ENCODE measurements around the gene RGS6.

The RGS6 gene

DNA sequence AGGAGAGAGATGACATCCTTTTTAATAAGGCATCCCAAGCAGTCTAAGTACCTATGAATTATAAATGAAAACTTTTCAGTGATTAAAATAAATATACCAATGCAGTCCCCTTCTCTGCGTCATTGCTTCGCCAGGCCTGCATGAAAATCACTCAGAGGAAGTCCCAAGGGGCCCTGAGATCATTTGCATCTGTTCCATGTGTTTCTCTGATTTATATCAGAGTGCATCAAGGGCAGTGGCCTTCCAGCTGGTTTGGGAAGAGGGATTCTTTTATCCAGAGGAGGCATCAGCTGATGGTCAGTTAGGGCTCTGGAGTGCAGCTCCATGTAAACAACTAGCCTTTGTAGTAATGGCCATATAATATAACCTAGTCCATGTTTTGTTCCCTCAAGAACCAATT lies 210.1 kb downstream of the RGS6 start:
- no peak overlapping the region for H3K4me3 ChIP-seq (ENCODE audit: low read depth, low read length)

DNA sequence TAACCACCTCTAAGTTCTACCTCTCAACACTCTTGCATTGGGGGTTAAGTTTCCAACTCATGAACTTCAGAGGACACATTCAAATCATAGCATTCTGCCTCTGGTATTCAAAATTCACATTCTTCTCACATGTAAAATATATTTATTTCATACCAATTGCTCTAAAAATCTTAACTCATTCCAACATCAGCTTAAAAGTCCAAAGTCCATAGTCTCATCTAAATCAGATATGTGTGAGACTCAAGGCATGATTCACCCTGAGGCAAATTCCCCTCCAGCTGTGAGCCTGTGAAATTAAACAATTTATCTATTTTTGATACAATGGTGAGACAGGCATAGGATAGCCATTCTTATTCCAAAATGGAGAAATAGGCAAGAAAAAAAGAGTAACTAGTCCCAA lies 214.0 kb downstream of the RGS6 start:
- H3K4me3 ChIP-seq (ENCODE audit: low read depth, low read length) = no peak overlapping the region

DNA sequence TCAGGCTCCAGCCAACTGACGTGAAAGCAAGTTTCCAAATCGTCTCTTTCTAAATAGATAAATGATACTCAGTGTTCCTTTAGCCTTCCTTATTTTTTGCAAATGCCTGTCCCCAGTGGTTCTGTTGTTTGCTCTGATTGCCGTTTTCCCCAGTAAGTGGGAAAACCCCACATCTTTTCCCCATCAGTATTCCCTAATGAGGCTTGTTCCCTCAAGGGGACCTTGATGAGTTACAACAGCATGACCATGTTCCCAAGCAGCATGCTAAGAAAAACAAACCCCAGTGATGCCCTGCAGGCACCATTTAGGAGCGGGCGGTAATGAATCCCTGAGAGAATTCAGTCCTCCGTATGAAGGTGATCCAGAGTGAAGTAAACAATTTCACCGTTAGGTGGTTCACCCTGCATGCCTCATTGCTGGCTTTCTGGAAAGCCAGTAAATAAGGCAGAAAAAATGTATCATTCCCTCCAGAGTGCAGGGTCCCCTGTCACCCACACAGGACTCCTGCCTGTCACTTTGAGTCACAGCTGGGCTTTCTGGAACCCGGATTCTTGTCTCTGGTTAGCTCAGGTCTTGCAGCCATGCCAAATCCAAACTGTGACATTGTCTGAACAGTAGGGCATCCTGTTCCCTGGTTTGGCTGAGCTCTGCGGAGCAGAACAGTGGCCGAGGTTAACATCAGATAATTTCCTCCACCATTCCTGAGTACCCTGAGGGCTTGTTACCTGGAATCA lies 222.6 kb downstream of the RGS6 start:
- H3K4me3 ChIP-seq (ENCODE audit: low read depth, low read length) = no peak overlapping the region

DNA sequence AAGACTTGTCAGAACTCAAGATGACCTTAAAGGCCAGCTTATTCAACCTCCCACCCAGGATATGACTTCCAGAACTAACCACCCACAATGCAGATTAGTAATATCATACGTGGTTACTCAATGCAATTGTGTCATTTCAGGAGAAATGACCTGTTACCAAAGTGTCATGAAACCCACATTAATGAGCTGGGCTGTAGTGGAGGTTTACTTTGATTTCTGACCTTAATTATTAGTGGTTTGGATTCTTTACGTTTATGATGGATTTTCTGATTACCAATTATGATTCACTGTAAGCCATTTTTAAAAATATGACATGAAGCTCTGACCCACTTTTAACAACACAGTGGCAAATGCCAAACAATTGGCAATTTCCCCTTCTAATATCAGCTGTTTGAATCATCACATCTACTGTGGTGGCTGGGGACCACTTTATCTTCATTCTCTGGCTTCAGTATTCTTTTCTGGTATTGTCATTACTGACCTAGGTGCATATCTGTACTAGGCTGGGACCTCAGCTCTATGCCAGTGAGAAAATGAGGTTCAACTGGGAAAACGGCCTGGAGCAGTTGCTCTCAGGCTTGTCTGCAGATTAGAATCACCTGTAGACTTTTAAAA lies 223.3 kb downstream of the RGS6 start:
- no peak overlapping the region for H3K4me3 ChIP-seq (ENCODE audit: low read depth, low read length)

DNA sequence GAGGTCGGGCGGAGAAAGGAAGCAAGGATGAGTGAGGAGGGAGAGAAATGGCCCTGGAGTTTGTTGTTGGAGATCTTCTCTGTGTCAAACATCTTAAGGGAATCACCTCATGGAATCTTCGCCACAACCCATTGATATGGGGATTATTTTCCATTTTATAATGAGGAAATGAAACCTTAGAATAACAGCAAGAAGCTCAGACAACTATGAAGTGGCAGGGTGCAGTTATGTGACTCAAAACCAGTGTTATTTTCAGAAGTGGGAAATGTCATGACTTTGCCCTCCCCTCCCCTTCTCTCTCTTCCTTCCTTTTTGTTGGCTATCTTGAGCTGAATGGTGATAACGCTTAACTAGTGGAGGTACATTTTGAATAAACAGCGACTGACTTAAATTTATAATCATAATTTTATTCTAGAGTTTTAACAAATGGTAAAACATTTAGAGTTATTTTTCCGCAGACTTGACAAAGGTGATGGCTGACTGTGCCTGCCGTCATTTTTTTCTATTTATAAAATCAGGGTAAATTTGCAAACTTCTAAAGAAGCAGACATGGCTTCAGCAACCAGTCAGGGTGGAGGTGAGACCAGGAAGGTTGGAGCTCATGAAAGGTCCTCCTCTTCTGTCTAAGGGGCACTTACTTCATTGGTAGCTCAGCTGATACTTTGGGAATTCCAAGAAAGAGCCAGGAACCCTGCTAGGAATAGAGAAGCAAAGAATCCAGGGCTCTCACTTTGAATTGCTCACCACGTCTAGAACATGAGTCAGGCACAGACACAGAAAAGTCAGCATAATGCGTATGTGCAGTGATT lies 232.4 kb downstream of the RGS6 start:
- no peak overlapping the region for H3K4me3 ChIP-seq (ENCODE audit: low read depth, low read length)

DNA sequence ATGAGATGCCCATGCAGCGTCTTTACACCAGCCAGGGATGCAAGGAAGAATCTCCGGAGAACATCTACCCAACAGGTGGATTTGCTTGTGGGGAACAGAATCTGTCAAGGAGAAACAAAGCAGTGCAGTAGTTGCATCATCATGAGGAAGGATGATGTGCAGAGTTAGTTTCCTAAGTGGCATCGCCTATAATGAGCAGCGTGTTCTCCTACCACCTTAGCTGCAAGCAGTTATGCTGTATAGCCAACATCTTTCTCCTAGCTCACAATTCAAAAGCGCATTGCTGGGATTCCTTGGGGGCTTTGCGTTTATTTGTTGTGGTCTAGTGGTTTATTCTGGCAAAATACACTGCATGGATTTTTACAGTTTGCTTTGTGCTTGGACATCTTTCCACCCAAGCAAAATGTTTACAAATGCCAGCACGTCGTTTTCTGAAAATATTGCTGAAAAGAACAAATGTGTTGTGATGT lies 233.0 kb downstream of the RGS6 start:
- H3K4me3 ChIP-seq (ENCODE audit: low read depth, low read length) = no peak overlapping the region

DNA sequence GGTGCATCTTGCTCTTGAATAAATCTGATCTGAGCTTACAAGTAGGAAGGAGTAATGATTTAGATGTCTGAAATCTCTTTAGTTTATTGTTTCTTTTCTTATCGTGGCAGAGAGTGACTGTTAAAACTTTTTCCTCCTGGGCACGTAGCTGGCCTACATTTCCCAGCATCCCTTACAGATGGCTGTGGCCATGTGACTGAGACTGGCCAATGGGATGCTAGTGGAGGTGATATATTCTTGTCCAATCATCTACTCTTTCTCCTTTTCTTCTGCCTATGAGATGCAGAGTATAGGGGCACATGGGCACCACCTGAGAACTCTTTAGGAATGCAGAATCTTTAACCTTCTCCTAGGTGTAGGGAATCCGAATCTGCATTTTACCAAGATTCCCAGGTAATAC lies 237.3 kb downstream of the RGS6 start:
- H3K4me3 ChIP-seq (ENCODE audit: low read depth, low read length) = no peak overlapping the region

DNA sequence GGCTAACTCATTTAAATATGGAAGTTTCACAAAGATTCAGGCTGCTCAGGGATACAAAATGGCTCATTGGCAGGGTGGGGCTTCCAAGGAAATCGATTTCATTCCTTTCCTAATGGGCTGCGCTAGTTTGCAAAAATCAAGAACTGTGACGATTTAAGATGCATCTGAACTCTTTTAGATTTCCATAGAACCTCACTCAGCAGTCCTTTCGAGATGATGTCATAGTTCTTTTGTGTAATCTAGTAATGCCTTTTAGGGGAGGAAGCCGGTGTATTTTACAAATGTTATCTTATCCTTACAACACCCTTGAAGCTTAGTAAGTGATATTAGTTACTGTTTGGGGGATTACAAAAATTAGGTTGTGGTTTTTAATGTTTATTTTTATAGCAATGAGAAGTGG lies 239.8 kb downstream of the RGS6 start:
- no peak overlapping the region for H3K4me3 ChIP-seq (ENCODE audit: low read depth, low read length)

DNA sequence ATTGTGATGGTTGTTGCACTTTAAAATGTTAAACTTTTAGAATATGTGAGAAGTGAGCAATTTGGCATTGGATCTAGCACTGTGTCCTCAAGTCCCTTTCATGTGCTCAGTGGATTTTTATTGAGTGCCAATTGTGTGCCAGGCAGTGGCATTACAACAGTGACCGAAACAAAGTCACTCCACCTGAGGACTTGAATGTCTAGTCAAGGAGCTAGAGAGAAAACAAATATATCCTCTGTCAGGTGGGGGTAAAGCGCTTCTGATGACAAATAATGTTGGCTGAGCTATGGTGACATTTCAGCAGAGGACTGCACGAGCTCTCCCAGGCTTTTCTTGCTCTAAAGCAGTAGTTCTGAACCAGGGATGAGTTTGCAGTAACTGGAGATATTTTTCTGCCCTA lies 240.4 kb downstream of the RGS6 start:
- no peak overlapping the region for H3K4me3 ChIP-seq (ENCODE audit: low read depth, low read length)

DNA sequence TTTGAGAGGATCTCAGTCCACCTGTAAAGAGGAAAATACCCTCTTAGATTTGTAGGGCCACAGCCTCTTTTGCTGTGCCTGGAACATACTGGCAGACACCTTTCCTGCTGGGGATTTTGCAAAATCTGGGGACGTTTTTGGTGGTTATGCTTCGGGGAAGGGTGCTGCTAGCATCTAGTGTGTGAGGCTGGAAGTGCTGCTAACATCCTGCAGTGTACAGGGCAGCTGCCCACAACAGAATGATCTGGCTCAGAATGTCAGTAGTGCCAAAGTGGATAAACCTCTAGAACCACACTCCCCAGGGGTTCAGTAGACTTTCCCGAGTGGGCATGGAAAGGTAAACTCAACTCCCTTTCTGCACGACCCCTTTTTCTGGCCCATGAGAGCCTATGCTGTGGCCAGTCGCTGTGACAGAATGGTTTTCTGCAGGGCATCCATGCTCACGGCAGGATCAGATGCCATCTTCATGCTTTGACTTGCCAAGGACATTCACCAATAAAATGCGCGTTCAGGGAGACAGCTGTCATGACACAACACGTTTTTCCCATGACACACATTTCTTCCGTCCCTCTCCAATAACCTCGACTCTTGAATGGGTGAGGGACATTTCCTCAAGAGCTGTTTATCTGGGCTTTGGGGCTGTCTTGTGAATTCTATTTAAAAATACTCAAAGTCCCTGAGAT lies 240.9 kb downstream of the RGS6 start:
- no peak overlapping the region for H3K4me3 ChIP-seq (ENCODE audit: low read depth, low read length)

DNA sequence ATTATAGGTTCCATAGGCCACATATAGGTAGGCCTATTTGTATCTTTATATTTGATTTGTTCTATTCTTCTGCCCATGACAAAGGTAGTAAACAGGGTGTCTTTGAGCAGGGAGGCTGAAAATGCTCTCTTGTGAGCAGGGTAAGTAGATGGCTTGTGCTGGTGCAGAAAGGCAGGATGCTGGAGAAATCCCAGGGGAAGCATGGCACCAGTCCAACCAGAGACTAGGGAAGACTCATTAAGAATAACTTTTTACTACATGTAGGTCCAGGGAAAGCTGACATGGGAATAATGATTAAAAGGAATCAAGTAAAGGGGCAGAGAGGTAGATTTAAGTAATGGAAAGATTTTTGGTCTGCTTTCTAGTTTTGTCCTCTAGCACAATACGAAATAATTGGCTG lies 245.0 kb downstream of the RGS6 start:
- no peak overlapping the region for H3K4me3 ChIP-seq (ENCODE audit: low read depth, low read length)

DNA sequence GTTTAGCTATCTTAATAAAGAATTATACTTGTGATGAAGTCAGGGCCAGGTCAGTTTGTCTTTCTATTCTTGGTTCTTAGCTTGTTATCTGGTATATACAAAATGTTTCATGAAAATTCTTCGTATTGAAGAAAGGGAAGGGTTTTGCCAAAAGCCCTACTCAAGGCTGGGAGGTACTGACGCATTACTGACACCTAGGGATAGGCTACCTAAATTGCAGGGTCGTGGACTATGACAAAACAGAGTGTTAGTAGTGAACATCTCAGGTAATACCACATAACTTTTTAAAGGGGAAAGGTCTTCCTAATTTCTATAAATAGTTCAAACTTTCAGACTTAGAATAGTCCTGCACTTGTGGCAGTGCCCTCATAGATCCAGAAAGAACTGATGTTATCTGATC lies 246.3 kb downstream of the RGS6 start:
- no peak overlapping the region for H3K4me3 ChIP-seq (ENCODE audit: low read depth, low read length)

DNA sequence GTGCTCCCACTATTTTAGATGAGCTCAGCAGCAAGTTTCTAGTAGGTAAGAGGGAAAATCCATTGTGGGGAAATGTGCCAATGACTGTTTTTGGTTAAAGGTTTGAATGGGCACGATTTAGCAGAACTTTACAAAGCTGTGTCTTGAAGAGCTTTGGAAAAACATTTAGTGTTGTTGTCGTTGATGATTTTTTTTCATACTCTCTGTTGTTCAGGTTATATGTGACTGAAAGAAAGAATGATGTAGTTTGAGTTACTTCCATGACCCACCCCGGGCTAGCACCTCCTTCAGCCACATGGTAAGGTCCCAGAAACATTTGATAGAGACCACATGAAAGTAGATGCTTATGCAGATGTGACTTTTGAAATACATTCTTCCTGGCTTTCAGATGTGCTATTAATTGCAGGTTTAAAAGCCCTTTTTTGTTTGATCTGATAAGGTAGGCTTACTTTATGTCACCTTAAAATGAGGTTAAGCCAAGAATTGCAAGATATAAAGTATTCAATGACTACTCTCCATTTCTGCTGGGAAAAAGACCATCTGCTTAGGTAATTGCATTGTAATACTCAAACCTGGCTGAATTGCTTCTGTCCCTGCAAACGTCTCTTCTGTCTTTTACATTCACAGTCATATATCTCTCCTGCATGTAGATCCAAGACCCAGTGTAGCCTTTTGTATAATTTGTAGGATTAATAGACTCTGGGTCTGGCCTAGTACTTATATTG lies 250.6 kb downstream of the RGS6 start:
- H3K4me3 ChIP-seq (ENCODE audit: low read depth, low read length) = no peak overlapping the region

DNA sequence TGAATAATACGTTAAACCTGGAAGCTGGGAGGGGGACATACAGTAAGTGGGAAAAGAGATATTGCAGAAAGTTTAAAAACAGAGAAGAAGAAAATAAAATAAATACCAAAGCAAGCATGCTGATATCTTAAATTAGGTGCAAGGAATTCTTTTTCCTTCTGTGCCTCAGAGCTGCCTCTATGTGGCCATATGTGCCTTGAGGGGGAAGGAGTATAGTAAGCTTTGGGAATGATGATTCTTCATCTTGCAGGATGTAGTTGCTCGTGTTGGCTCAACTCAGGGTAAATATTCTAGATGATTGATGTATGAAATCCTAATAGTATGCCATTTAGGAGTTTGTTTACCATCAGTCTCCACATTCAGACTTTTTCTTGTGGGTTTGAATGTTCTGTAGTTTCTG lies 251.4 kb downstream of the RGS6 start:
- no peak overlapping the region for H3K4me3 ChIP-seq (ENCODE audit: low read depth, low read length)

DNA sequence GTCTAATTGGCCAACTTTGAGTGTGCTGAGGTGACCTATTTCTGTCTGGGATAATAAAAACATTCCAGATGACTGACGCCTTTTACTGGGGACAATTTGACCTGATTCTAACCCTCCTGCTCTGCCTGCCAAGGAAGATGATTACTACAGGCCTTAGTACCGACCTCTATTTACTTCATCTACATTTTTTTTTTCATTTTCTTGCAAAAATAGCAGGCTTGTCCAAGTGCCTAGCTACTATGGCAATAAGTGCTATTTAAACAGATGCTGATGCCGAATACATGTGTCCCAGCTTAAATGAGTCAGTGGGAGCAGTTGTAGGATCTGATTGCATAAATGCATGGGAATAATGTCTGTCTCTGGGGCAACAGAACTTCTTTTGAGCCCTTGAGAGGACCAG lies 254.3 kb downstream of the RGS6 start:
- no peak overlapping the region for H3K4me3 ChIP-seq (ENCODE audit: low read depth, low read length)

DNA sequence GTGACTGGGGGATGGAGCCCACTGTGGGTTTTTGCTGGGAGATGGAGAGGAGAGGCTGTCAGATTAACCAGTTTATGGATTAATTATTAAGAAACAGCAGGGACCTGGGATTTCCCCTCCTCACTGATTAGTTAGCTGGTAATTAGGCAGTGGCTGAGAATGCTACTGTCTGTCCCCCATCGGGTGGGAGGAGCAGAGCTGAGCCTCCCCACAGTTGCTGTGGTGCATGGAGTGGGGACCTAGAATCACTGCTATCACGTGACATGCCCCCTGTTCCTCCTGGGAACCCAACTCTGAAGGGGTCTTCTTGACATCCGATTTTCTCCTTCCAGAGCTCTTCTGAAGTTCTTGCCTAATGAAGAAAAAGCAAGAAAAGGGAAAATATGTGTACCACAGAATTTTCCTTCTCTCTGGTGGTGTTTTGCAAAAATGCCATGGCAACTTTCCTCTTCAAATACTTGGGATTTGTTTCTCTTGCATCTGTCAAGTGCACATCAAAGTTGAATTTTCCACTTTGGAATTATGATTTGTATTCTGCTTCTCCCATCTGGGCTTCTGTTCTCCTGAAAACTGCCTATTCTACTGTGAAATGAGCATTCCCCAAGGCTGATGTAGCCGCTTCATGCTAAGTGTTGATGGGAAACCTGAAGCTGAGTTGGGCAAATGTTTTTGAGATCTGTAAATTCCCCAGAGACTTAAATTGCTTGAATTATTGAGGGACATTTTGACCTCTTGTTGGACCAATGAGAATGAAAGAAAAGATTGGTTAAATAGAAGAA lies 264.2 kb downstream of the RGS6 start:
- H3K4me3 ChIP-seq (ENCODE audit: low read depth, low read length) = no peak overlapping the region

DNA sequence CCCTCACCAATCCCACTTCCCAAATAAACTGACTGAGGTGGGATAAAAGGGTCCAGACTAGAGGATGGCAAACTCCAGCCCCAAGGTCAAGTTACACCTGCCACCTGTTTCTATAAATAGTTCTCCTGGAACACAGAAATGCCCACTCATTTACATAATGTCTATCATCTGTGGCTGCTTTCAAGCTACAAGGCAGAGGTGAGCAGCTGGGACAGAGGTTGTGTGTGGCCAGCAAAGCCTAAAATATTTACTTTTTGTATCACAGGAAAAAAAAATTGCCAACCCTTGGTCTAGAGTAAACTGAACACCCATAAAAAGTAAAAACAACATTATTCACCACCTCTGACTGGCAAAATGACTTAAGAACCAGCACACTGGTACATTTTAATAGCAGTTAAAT lies 269.4 kb downstream of the RGS6 start:
- H3K4me3 ChIP-seq (ENCODE audit: low read depth, low read length) = no peak overlapping the region

DNA sequence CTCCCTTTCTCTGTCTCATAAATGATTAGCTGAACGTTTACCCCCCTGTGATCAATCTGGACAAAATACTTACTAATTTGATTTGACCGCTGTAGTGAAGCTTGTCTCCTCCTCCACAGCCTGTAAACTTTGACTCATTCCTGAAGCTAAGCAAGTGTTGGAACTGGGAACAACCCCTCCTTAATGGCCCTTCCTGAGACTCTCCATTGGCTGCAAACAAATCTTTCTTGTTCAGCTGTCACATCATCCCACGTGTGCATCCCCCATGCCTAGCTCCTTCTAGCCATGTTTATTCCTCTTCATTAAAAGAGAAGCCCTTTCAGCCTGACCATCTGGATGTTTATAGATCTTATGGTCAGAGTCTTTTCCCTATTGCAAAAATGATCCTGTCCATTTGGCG lies 281.2 kb downstream of the RGS6 start:
- no peak overlapping the region for H3K4me3 ChIP-seq (ENCODE audit: low read depth, low read length)

DNA sequence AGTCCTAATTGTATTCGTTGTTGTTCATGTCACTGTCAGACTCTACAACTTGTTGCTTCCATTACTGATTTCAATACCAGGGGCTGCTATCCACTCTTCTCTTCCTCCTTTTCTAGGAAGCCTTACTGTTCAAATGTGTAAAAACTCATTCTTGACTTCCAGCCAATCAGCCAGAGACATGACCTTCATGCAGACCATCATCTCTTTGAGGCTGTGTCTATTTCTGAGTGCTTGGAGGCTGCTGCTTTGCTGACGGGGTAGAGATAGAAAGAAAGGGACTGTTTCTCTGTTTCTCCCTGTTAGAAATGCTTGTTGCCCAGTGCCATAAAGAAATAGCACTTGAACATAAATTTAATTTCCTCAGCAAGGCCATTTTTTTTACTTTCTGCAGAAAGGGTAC lies 282.9 kb downstream of the RGS6 start:
- no peak overlapping the region for H3K4me3 ChIP-seq (ENCODE audit: low read depth, low read length)

DNA sequence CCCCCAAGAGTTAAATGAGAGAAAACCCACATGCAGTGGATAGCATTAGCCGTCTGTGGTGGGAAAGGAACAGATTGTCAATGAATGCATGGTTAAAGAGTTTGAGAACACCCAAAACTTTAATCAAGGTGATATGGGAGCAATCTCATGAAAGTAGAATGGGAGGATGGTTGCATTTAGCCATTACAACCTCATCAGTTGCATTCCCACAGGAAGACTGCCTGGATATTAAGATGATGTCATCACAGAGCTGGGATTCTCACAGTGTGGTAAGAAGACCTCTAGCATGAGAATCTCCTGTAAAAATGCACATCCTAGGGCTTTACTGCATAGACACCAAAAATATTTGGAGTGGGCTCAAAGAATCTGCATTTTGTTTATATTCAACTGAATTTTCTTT lies 284.9 kb downstream of the RGS6 start:
- H3K4me3 ChIP-seq (ENCODE audit: low read depth, low read length) = no peak overlapping the region
